Skeletal muscle tissue (tissue), 2 donors: Measurements from ENCODE around the gene NRROS. TPM values are rescaled to one million over a fixed set of nuclear protein-coding genes. Genes with fewer than 3 reads are reported as not detected.

Experiments
- small RNA-seq: library from RNA; depleted of rRNA; stranded (forward); fragments of <200 nt; gene quantifications from one replicate; pipeline ENCODE3, GENCODE V24; 2014
- total RNA-seq: library from RNA; depleted of rRNA; stranded (reverse); fragments of >200 nt; gene quantifications from one replicate; pipeline ENCODE4 v1.2.3, GENCODE V29; 2014

NRROS gene
- total RNA-seq, 1 donor from 2014 or later = 1.6 TPM

Small RNAs within 50 kb of the gene (small RNA-seq; reads per million reads assigned to genes)
- gene RNU6-646P = not detected

Other genes starting within 250 kb of the NRROS start
- 26.1 TPM for gene UBXN7, start 207.3 kb upstream of the NRROS start, total RNA-seq
- 12.0 TPM for gene RNF168, start 135.9 kb upstream of the NRROS start, total RNA-seq
- 3.7 TPM for gene SMCO1, start 124.3 kb upstream of the NRROS start, total RNA-seq
- gene WDR53, start 71.1 kb upstream of the NRROS start, total RNA-seq = 6.8 TPM
- gene FBXO45, start 71.0 kb upstream of the NRROS start, total RNA-seq = 11.5 TPM
- gene CEP19, start 72.6 kb downstream of the NRROS start, total RNA-seq = 2.6 TPM
- 12.5 TPM for gene PIGX, start 72.7 kb downstream of the NRROS start, total RNA-seq
- gene PAK2, start 100.2 kb downstream of the NRROS start, total RNA-seq = 24.5 TPM
- gene SENP5, start 228.2 kb downstream of the NRROS start, total RNA-seq = 34.4 TPM